Fibroblast of villous mesenchyme (primary cell): ENCODE data around the gene IQCH. TPM values are rescaled to one million over a fixed set of nuclear protein-coding genes. Genes with fewer than 3 reads are reported as not detected.

ENCODE experiments used
- DNase-seq: peaks from one replicate; pipeline ENCODE4 v3.0.0-alpha.2; 2010; ENCODE audit warnings: low read depth
- H3K4me3 ChIP-seq: 2 replicates; pipeline ENCODE4 v1.5.1; 2011; ENCODE audit warnings: low read depth, mild to moderate bottlenecking, low read length
- CTCF ChIP-seq: IDR thresholded peaks from 2 replicates; pipeline ENCODE4 v1.5.1; 2012; ENCODE audit warnings: low read depth, mild to moderate bottlenecking, low read length; ENCODE audit not compliant: insufficient read depth
- total RNA-seq: library from RNA; depleted of rRNA; stranded (reverse); fragments of >200 nt; gene quantifications from 2 replicates; pipeline ENCODE4 v1.2.3, GENCODE V29; 2012

Gene IQCH
- total RNA-seq, 1 donor, result 4.7 TPM

- TF ChIP-seq CTCF, result no peak
- DNase-seq, result peak; percentile 7
- H3K4me3 ChIP-seq, result no peak overlapping the region
These were observed 119.4 kb downstream of the IQCH start for GRCh38 chr15:67373971-67374370.

- no peak overlapping the region for H3K4me3 ChIP-seq
- TF ChIP-seq CTCF, result no peak
- DNase-seq, result no peak
These were observed 124.9 kb downstream of the IQCH start for GRCh38 chr15:67379530-67379929.

- H3K4me3 ChIP-seq, result no peak overlapping the region
- no peak for TF ChIP-seq CTCF
- DNase-seq, result no peak
These were observed 126.3 kb downstream of the IQCH start for GRCh38 chr15:67380921-67381320.

- no peak for DNase-seq
- no peak overlapping the region for H3K4me3 ChIP-seq
- no peak for TF ChIP-seq CTCF
These were observed 126.9 kb downstream of the IQCH start for GRCh38 chr15:67381416-67382045.

GRCh38 chr15:67382723-67383122 is 128.1 kb downstream of the IQCH start:
- H3K4me3 ChIP-seq, result no peak overlapping the region
- no peak for DNase-seq
- no peak for TF ChIP-seq CTCF

- DNase-seq, result peak; percentile 18
- peak; percentile 26 for TF ChIP-seq CTCF
- no peak overlapping the region for H3K4me3 ChIP-seq
These were observed 129.3 kb downstream of the IQCH start for GRCh38 chr15:67383899-67384298.

GRCh38 chr15:67384761-67385160 is 130.2 kb downstream of the IQCH start:
- no peak for DNase-seq
- no peak for TF ChIP-seq CTCF
- H3K4me3 ChIP-seq, result no peak overlapping the region
